GM19025 (cell line): ENCODE measurements around the gene ATG12.
"Not testable (repeated sequence)": the region's sequence is repeated elsewhere in the genome, so short reads cannot be mapped to it uniquely, and the experiment has no call there.

Experiments
- ATAC-seq: cut with Tn5 transposase; IDR thresholded peaks from one replicate; pipeline ENCODE4 v1.9.1; 2021; ENCODE audit warnings: mild to moderate bottlenecking, low read depth, moderate library complexity; ENCODE audit not compliant: unreplicated experiment

The ATG12 gene

DNA sequence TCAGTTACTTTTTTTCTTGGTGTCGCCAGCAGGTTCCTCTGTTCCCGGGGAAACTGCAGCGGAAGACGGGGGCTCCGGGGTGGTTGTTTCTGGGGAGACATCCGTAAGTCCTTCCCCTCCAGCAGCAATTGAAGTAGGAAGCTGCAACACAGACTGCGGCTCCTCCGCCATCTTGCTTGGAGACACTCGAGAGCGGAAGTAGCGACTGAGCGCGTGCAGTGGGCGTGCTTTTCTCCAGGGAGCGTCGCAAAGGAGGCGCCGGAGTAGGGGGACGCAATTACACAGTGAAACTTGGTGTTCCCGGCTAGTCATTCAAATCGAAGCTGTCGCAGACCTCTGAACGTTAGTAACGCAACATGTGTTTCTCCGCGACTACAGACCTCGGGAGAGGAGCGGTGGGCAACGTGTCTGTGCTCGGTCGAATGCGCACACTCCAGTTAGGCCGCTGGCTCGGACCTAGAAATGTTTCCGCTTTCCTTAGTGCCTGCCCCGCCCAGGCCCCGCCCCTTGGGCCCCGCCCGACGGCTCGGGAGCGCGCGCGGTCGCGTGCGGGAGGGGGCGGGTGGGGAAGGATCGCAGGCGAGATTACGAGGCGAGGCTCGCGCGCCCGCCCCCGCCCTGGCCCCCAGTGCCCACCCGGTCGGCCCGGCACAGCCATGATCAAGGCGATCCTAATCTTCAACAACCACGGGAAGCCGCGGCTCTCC lies at the start of gene ATG12, which contains the start of gene AP3S1:
Gene ATG12, minus strand, starts transcription at position 184 of the 707 bp plus-strand sequence. Its CDS starts 13 bp downstream, at position 171.
Gene AP3S1, plus strand, starts transcription at position 554 of the 707 bp plus-strand sequence. Its CDS starts 103 bp downstream, at position 657.
- peak; percentile 70 for ATAC-seq

DNA sequence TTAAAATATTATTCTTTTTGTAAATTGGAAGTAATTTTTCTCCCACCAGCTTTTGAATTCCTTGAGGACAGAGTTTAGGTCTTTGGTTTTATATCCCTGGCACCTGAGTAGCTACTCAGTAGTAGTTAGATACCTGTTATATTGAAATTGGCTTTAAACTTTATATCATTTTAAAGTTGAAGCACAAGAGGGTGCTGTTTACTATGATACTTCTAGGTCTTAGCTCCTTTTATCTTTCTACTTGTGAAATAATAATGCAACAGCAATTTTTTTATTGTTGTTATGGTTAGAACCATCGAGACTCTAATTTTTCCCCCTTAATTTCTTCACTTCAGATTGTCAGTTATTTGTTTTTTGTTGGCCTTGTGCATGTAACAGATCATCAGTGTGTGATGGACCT lies 46.7 kb upstream of the ATG12 start:
- ATAC-seq, result no peak

DNA sequence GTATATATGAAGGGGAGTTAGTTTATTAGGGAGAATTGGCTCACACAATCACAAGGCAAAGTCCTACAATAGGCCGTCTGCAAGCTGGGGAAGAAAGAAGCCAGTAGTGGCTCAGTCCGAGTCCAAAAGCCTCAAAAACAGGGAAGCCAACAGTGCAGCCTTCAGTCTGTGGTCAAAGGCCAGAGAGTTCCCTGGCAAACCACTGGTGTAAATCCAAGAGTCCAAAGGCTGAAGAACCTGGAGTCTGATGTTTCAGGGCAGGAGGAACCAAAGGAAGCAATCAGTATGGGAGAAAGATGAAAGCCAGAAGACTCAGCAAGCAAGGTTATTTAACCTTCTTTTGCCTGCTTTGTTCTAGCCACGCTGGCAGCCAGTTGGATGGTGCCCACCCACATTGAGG lies 43.8 kb upstream of the ATG12 start:
- ATAC-seq, result not testable (repeated sequence)

DNA sequence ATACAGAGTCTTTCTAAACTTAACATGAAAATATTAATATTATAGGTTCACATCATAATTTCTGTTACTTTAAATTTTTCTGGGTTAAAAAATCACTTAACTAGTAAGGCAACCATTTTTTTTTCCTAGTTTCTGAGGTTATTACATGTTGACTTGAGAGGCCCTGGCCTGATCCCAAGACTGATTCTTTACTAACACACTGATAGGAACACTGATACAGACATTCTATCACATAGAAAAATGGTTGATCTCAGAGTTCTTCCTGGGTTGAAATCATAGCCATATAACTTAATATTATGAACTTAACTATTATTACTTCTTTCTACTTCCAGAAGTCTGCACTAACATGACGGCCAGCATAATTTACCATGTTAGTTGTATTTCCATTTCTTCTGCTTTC lies 43.3 kb upstream of the ATG12 start:
- ATAC-seq, result no peak

DNA sequence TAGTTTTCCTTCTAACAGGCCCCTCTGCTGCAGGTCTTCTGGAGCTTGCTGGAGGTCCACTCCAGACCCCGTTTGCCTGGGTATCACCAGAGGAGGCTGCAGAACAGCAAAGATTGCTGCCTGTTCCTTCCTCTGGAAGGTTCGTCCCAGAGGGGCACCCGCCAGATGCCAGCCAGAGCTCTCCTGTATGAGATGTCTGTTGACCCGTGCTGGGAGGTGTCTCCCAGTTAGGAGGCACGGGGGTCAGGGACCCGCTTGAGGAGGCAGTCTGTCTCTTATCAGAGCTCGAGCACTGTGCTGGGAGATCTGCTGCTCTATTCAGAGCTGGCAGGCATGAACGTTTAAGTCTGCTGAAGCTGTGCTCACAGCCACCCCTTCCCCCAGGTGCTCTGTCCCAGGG lies 41.1 kb upstream of the ATG12 start:
- not testable (repeated sequence) for ATAC-seq

DNA sequence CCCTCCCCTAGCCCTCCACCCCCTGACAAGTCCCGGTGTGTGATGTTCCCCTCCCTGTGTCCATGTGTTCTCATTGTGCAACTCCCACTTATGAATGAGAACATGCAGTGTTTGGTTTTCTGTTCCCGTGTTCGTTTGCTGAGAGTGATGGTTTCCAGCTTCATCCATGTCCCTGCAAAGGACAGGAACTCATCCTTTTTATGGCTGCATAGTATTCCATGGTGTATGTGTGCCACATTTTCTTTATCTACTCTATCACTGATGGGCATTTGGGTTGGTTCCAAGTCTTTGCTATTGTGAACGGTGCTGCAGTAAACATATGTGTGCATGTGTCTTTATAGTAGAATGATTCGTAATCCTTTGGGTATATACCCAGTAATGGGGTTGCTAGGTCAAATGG lies 36.0 kb upstream of the ATG12 start:
- not testable (repeated sequence) for ATAC-seq

DNA sequence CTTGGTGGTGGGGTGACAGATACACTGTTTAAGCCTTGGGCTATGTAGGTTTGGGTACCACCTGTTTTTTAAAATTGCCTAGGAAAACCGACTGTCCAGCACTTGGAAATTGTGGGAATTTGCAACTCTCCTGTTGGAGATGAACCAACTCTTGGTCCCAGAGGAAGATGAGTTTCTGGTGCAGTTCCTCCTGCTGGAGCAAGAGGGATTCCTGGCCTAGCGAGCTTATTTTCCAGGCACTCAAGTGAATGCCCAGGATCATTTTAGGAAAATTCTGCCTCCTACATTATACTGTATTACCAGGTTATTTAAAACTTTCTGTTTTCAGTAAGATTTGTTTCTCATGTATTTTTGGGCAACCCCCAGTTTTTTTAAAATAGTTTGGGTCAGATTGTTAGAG lies 34.1 kb upstream of the ATG12 start:
- ATAC-seq, result no peak

DNA sequence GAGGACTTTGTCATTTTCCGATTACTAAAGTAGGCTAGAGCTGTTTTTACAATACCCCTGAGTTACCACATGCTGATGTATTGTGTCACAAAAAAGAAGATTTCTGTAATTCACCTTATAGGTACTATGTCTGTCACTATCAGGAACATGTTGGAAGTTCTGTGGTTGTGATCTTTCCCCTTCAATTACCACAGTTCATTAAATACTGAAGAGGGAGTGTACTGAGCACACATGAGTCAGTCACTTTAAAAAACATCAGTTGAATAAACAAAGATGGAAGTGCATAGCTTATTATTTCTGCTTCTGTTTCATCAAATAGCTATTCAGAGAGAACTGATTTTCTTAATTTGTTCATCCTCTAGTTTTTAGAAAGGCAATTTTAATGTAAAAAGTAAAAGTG lies 32.0 kb upstream of the ATG12 start:
- no peak for ATAC-seq

DNA sequence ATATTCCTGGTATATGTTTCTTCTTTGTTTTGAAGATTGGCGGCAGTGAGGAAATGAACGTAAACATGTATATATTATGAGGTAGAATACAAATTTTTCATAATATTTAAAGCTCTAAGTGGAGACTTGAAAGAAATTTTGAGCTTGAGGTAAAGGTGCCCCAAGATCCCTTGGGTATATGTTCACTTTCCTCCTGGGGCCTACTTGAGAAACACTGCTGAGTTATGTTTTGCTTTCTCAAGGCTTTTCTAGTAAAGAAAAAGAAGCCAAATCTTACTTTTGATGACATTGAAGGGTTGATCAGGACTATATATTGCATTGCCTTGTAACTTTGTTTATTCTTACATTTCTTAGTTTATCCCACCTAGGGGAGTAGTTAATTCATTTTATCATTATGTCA lies 31.1 kb upstream of the ATG12 start:
- ATAC-seq, result no peak

DNA sequence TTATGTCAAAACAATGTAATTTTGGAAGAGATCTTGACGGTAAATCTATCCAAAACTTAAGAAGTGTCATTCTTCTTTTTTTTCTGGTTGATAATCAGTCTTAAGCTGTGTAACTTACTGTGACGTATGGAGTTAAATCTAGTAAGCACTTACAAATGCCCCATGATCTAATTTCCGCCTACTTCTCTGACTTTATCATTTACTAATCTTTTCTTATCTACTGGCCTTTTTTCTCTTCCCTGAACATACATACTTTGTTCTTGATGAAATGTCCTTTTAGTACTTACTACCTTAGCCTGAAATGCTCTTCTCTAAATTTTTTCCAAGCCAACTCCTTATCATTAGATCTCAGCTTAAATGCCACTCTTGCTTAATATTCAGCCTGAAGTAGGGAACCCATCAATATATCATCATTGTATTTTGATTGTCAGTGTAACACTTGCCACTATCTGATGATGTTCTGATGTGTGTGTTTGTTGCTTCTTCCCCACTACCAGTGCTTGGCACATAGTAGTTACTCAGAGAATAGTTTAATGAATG lies 28.0 kb upstream of the ATG12 start:
- no peak for ATAC-seq

DNA sequence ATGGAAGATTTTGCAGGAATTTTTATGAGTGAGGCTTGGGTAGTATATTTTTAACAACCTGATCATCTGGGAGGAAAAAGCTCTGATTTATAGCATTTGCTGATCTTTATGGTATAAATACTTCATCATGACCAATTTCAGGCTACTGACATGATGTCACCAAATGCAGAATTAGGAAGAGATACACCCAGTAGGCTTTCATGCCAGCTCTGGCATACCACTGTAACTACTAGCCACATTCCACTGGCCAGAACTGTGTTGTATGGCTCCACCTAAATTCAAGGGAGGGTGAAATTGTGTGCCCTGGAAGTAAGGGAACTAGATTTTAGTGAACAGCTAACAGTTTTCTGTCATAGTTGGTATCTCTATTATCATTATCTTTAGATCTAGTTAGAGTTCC lies 18.0 kb upstream of the ATG12 start:
- no peak for ATAC-seq

DNA sequence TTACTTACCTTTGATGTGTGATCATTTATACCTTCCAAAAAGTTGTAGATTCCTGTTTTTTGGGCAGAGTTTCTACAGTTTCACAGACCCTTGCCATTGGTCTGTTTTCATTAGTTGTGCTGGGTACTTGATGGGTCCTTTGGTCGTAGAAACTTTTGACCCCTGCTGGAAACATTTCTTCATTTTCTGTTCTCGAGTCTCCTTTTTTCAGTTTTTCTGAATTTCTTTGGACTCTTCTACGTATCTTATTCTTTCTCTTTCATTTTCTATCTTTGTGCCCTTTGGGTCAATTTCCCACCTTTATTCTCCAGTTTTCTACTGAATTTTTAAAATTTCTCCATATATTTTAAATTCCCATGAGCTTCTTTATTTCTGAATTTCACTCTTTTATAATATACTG lies 17.0 kb upstream of the ATG12 start:
- ATAC-seq, result no peak

DNA sequence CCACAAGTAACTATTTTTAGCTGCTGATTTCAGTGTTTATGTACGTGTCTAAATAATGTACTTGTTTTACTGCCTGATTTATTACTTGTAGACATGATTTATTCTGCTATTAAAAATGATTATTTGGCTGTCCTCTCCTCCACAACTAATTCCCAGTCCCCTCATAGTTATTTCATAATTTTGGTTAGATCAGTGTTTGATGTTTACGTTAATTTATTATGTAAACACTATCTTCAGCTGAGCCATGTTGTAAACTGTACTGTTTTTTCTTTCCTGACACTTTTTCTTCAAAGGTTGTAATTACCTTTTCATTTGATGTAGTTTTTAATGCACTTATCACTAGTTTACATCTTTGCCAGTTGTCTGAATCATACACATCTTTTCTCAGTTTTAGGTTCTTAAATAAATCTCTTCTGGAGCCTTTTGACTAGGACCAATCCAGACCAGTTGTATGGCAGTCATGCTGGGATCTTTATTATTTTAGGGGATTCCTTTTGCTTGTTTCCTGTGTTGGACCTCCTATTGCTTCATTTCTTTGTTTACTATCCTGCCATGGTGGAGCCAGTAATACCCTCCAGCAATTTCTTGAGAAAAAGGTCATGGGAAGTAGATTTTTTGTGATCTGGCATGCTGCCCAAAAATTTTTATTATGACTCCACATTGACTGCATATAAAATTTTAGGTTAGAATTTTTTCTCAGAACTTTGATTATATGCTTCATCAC lies 16.4 kb upstream of the ATG12 start:
- no peak for ATAC-seq

DNA sequence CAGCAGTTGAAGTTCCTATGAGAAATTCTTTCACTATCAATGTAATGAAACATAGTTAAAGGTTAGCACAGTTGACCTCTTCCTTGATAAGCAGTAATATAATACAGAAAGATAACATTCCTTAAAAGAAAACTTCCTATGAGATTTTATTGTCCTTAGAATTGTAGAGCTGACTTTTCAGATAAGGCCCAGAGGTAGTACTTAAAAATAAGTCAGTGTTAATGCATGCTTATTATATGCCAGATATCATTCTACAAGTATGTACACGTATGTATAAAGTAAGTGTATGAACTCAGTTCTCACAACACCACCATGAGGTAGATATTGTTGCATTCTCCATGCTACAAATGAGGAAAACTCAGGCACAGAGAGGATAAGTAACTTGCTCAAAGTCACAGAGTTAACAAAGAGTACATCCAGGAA lies 15.7 kb upstream of the ATG12 start:
- no peak for ATAC-seq

DNA sequence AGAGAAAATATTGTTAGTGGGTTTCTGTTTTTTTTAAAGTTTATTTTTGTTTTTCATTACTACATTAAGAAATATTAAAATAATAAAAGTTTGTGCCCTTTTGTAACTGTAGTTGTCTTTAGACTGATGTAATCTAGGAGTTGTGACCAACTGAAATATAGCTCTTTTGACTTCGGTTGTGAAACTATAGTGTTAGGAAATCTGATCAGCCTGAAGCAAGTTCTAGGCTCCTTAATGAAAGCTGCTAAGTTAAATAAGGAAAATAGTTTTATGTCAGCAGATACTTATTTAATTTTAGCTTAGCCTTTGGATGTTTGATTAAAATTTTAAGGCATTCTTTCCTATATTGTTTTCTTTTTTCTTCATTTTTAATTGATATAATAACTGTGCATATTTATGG lies 14.6 kb upstream of the ATG12 start:
- ATAC-seq, result no peak

DNA sequence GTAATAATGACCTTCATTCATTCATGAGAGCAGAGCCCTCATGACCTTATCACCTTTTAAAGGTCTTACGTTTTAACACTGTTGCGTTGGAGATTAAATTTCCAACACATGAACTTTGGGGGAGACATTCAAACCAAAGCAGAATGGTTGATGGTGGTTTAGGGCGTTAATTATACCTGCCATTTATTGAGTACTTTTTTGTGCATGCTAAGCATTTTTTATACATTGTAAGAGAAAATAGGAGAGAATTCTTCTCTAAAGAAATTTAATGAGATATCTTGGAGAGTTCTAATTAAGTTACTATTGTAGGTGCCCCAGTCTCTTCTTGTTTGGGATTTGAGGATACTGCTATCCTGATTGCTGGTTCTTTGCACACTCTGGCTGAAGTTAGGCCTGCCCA lies 12.8 kb upstream of the ATG12 start:
- no peak for ATAC-seq

DNA sequence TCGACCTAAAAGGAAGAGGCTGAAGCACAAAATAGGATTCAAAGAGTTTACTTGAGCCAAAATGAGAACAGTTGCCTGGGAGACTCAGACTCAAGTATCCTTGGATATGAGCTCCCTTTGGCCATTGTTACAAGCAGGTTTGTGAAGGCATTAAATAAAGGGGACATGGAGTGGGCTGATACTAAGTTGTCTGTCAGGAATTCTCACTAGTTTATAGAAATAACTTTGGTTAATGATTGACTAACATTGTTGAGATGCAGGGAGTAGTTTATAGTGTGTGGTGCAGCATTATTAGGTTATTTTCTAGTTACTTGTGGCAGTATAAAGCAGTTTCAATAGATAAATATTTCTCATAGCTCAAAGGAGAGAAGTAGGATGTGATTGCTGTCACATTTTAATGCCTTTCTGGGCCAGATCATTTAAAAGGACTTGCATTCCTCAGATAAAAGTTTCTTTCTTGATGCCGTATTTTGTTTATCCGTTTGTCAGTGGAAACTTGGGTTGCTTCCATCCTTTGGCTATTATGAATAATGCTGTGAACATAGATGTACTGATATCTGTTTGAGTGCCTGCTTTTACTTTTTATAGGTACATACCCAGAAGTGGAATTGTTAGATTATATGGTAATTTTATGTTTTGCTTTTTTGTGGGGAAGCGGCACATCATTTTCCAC lies 9.5 kb upstream of the ATG12 start:
- no peak for ATAC-seq

DNA sequence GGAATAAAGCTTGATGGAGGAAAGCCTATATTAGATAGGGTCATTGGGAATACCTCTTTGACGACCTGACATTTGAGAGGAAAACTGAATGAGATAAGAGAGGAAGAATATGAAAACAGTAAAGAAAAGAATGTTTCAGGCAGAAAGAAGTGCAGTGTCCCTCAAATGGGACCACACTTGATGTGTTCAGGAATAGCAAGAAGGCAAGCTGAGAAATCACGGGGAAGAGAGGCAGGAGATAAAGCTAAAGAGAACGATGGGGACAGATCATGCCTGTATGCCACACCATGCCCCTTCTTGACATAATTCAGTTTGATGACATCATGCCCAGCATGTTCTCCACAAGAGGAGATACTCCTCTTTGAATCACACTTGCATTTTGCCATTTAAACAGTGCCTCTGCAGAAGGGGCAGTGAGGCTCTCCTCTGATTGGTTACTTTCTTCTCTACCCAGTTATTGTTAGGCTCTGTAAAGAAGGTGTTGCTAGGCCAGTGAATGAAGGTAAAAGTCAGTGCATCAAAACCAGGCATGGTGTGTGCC lies 8.0 kb upstream of the ATG12 start:
- ATAC-seq, result no peak

DNA sequence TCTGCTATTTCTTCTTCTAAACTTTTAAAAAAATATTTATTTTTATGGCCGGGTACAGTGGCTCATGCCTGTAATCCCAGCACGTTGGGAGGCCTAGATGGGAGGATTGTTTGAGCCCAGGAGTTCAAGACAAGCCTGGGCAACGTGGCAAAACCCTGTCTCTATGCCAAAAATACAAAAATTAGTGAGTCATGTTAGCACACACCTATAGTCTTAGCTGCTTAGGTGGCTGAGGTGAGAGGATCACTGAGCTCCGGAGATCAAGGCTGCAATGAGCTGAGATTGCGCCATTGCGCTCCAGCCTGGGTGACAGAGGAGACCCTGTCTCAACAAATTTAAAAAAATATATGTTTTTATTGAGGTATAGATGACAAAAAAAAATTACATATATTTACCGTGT lies 5.9 kb upstream of the ATG12 start:
- no peak for ATAC-seq

DNA sequence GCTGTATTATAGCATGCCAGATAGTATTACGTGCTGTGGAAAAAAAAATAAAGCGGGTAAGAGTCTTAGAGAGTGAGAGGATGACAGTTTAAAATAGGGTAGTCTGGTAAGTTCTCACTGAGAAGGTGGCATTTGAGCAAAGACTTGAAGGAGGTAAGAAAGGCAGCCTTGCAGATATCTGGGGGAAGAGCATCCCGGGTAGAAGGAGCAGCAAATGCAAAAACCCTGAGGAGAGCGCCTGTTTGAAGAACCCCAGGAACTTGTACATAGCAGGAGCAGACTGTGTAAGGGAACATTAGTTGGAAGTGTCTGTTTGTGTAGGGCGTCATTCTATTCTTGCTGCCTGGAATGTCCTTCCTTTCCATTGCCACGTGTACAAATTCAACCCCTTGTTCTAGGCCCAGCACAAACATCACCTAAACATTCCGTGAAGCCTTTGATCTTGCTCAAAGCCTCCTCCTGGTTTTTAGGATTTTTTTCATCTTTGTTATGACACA lies 3.0 kb upstream of the ATG12 start:
- no peak for ATAC-seq
